PC-9 (cell line): ENCODE data around the gene HOXA11. TPM values are rescaled to one million over a fixed set of nuclear protein-coding genes. Genes with fewer than 3 reads are reported as not detected.
A peak's percentile ranks its signal among the peaks of the same experiment; 100 is the strongest.

ENCODE experiments used
- BruUV-seq: library from RNA; stranded (reverse); fragments of 400-500 nt; replicated peaks from 2 replicates; lab custom pipeline; 2021; lab: Mats Ljungman, UMichigan
- CTCF ChIA-PET: fragments of 300-600 bp; sonication (Branson Sonifier 250); formaldehyde crosslinking; loops from one replicate; lab custom pipeline; 2022; ENCODE audit warnings: antibody characterized with exemption; lab: Charles Lee
- POLR2A ChIA-PET: fragments of 300-600 bp; sonication (Branson Sonifier 250); formaldehyde crosslinking; loops from one replicate; lab custom pipeline; 2022; ENCODE audit warnings: antibody characterized with exemption; ENCODE audit not compliant: unreplicated experiment; lab: Charles Lee
- DNase-seq, 2 experiments: peaks; one replicate each; pipeline versions ENCODE4 v3.0.0 to v3.0.0-alpha.2; 2015 to 2022; ENCODE audit warnings: mixed read lengths in 1 of 2
- H2AFZ ChIP-seq: fragments of 200-600 bp; sonication (generic); 2 replicates; pipeline ENCODE4 v1.8.1; 2017; ENCODE audit warnings: antibody characterized with exemption
- H3F3A ChIP-seq: fragments of 200-600 bp; sonication (generic); 2 replicates; pipeline ENCODE4 v1.8.1; 2017; ENCODE audit warnings: antibody characterized with exemption, mild to moderate bottlenecking, low read depth; ENCODE audit not compliant: insufficient read depth
- H3K27ac ChIP-seq: fragments of 200-600 bp; sonication (generic); 2 replicates; pipeline ENCODE4 v1.6.1; 2016; ENCODE audit warnings: mixed run types
- H3K27me3 ChIP-seq: fragments of 200-600 bp; sonication (generic); 2 replicates; pipeline ENCODE4 v1.6.1; 2016; ENCODE audit warnings: low read depth, mixed run types; ENCODE audit not compliant: insufficient read depth
- H3K36me3 ChIP-seq: fragments of 200-600 bp; sonication (generic); 2 replicates; pipeline ENCODE4 v1.6.1; 2016; ENCODE audit warnings: low read depth, mixed run types
- H3K4me1 ChIP-seq: fragments of 200-600 bp; sonication (generic); replicated peaks from 2 replicates; pipeline ENCODE4 v1.6.1; 2016; ENCODE audit warnings: mixed run types; ENCODE audit not compliant: insufficient read depth
- H3K4me2 ChIP-seq: fragments of 200-600 bp; sonication (generic); 2 replicates; pipeline ENCODE4 v1.6.1; 2017; ENCODE audit warnings: mixed run types
- H3K4me3 ChIP-seq: fragments of 200-600 bp; sonication (generic); 2 replicates; pipeline ENCODE4 v1.6.1; 2016; ENCODE audit warnings: mixed run types
- H3K79me2 ChIP-seq: fragments of 200-600 bp; sonication (generic); 2 replicates; pipeline ENCODE4 v1.6.1; 2017; ENCODE audit warnings: low read depth, mixed run types
- H3K9me2 ChIP-seq: fragments of 200-600 bp; sonication (generic); 2 replicates; pipeline ENCODE4 v1.8.1; 2017; ENCODE audit warnings: mild to moderate bottlenecking; ENCODE audit not compliant: insufficient read depth
- H3K9me3 ChIP-seq: fragments of 200-600 bp; sonication (generic); 2 replicates; pipeline ENCODE4 v1.8.1; 2016; ENCODE audit warnings: low read depth; ENCODE audit not compliant: insufficient read depth
- H4K20me1 ChIP-seq: fragments of 200-600 bp; sonication (generic); 2 replicates; pipeline ENCODE4 v1.8.1; 2017; ENCODE audit not compliant: insufficient read depth
- CTCF ChIP-seq: fragments of 200-600 bp; sonication (generic); conservative IDR thresholded peaks from 2 replicates; pipeline ENCODE4 v1.6.1; 2017; ENCODE audit warnings: mixed run types, antibody characterized with exemption, mild to moderate bottlenecking, moderate library complexity
- EZH2 ChIP-seq: fragments of 200-600 bp; sonication (generic); IDR thresholded peaks from 2 replicates; pipeline ENCODE4 v1.8.0; 2017; ENCODE audit warnings: antibody characterized with exemption, low read depth
- intact Hi-C: fragments of 100-400 bp; cut with micrococcal nuclease; formaldehyde crosslinking; loops from one replicate; pipeline ENCODE4 v1.10.0; 2022; ENCODE audit not compliant: unreplicated experiment
- total RNA-seq: library from RNA; stranded (reverse); gene quantifications from 2 replicates; pipeline ENCODE4 v1.2.3, GENCODE V29; 2021

Gene HOXA11
- total RNA-seq, 1 experiment from 2014 or later: 0.26 TPM

- H4K20me1 ChIP-seq: no peaks in the 10 kb centered on the region
- H3K9me3 ChIP-seq: no peaks in the 10 kb centered on the region
- H3K36me3 ChIP-seq: no peaks in the 10 kb centered on the region
- intact Hi-C loops: loop anchor here (5.0 kb wide), 1 partner anchor 1292 kb away; no protein-coding TSS in a partner anchor
- H3F3A ChIP-seq: peaks cover 26% of the 10 kb centered on the region
- no TSS peak for BruUV-seq
- no peaks in the 10 kb centered on the region for H3K27me3 ChIP-seq
- no peak overlapping the region for H3K27ac ChIP-seq
- H3K9me2 ChIP-seq: no peaks in the 10 kb centered on the region
- POLR2A ChIA-PET: interaction anchor here (0.7 kb wide), 1 partner anchor 262 kb away, joined by 6 read pairs; no protein-coding TSS in a partner anchor
- H3K4me3 ChIP-seq: peak overlapping the region; percentile 86
- H2AFZ ChIP-seq: peak overlapping the region; percentile 100
- peaks cover 12% of the 10 kb centered on the region for H3K4me1 ChIP-seq
- DNase-seq: no peak
- no peaks in the 10 kb centered on the region for H3K79me2 ChIP-seq
- H3K4me2 ChIP-seq: peak overlapping the region; percentile 94
- CTCF ChIA-PET: interaction anchor here (0.6 kb wide), 1 partner anchor 537 kb away, joined by 3 read pairs; no protein-coding TSS in a partner anchor
- no peak for TF ChIP-seq CTCF
Measured at GRCh38 chr7:27183682-27184336, 1.2 kb downstream of the HOXA11 start.

- H3K79me2 ChIP-seq: no peaks in the 10 kb centered on the region
- DNase-seq: no peak
- no peak overlapping the region for H3K27ac ChIP-seq
- peak overlapping the region; percentile 94 for H3K4me2 ChIP-seq
- peaks cover 34% of the 10 kb centered on the region for H3F3A ChIP-seq
- ChIA-PET CTCF (interaction anchor here (0.6 kb wide), 1 partner anchor 536 kb away, joined by 3 read pairs; no protein-coding TSS in a partner anchor), POLR2A (interaction anchor here (0.7 kb wide), 1 partner anchor 262 kb away, joined by 6 read pairs; no protein-coding TSS in a partner anchor)
- intact Hi-C loops: loop anchor here (5.0 kb wide), 1 partner anchor 1291 kb away; no protein-coding TSS in a partner anchor
- H3K9me3 ChIP-seq: no peaks in the 10 kb centered on the region
- H3K36me3 ChIP-seq: no peaks in the 10 kb centered on the region
- BruUV-seq: no TSS peak
- H3K9me2 ChIP-seq: no peaks in the 10 kb centered on the region
- H3K4me1 ChIP-seq: peaks cover 12% of the 10 kb centered on the region
- TF ChIP-seq CTCF (no peak), EZH2 (no peak)
- no peaks in the 10 kb centered on the region for H3K27me3 ChIP-seq
- H4K20me1 ChIP-seq: no peaks in the 10 kb centered on the region
- H3K4me3 ChIP-seq: peak overlapping the region; percentile 86
- H2AFZ ChIP-seq: peak overlapping the region; percentile 100
Measured at GRCh38 chr7:27182861-27183681, 2.0 kb downstream of the HOXA11 start.

GRCh38 chr7:27182285-27182841 is 2.7 kb downstream of the HOXA11 start:
- no peak for DNase-seq
- Histone ChIP-seq H3F3A (peaks cover 36% of the 10 kb centered on the region), H3K27ac (no peak overlapping the region), H3K9me2 (no peaks in the 10 kb centered on the region), H3K4me2 (no peak overlapping the region), H3K36me3 (no peaks in the 10 kb centered on the region), H3K79me2 (no peaks in the 10 kb centered on the region), H4K20me1 (no peaks in the 10 kb centered on the region), H2AFZ (no peak overlapping the region), H3K9me3 (no peaks in the 10 kb centered on the region), H3K27me3 (no peaks in the 10 kb centered on the region), H3K4me3 (no peak overlapping the region), H3K4me1 (peaks cover 12% of the 10 kb centered on the region)
- no TSS peak for BruUV-seq
- intact Hi-C loops: loop anchor here (5.0 kb wide), 1 partner anchor 1290 kb away; no protein-coding TSS in a partner anchor
- no peak for TF ChIP-seq CTCF
- TF ChIP-seq EZH2: no peak
- POLR2A ChIA-PET: no interaction called here
- CTCF ChIA-PET: interaction anchor here (0.6 kb wide), 1 partner anchor 1253 kb away, joined by 3 read pairs; no protein-coding TSS in a partner anchor
